GM12878 (cell line): ENCODE measurements around the gene QPRT. TPM values are rescaled to one million over a fixed set of nuclear protein-coding genes. Genes with fewer than 3 reads are reported as not detected.

Experiments
- ATAC-seq: fragments of 200-7000 bp; cut with Tn5 transposase; 3 replicates; pipeline ENCODE4 v1.9.1; 2020; ENCODE audit warnings: mild to moderate bottlenecking, moderate library complexity
- BruUV-seq: library from RNA; stranded (reverse); fragments of 400-500 nt; replicated peaks from 2 replicates; lab custom pipeline; 2021; lab: Mats Ljungman, UMichigan
- CTCF ChIA-PET: fragments of 300-600 bp; sonication (Branson Sonifier 250); formaldehyde crosslinking; extraction: SDS; loops from one replicate; lab custom pipeline; 2021; ENCODE audit warnings: inconsistent platforms; lab: Yijun Ruan, JAX
- POLR2A ChIA-PET: fragments of 350-600 bp; formaldehyde crosslinking; extraction: SDS; loops from one replicate; lab custom pipeline; 2021; ENCODE audit warnings: inconsistent platforms; lab: Charles Lee
- RAD21 ChIA-PET: fragments of 300-600 bp; sonication (Branson Sonifier 250); formaldehyde crosslinking; loops from one replicate; lab custom pipeline; 2023; ENCODE audit warnings: antibody characterized with exemption; ENCODE audit not compliant: unreplicated experiment; lab: Charles Lee
- SMC1A ChIA-PET: fragments of 300-600 bp; sonication (Branson Sonifier 250); formaldehyde crosslinking; loops from one replicate; lab custom pipeline; 2023; ENCODE audit not compliant: unreplicated experiment, uncharacterized antibody; lab: Charles Lee
- DNase-seq: peaks from one replicate; pipeline ENCODE4 v3.0.0-alpha.2; 2011; ENCODE audit warnings: low read depth, low spot score
- FAIRE-seq: peaks from 3 replicates; lab custom pipeline; 2011; peaks lifted over from hg19 to GRCh38; lab: Jason Lieb, UNC
- H2AFZ ChIP-seq: 2 replicates; pipeline ENCODE4 v1.6.0; 2011; ENCODE audit warnings: low read depth, low read length, control low read depth; ENCODE audit not compliant: control insufficient read depth
- H3K27ac ChIP-seq: 2 replicates; pipeline ENCODE4 v1.5.1; 2011; ENCODE audit warnings: control low read depth; ENCODE audit not compliant: control insufficient read depth, insufficient read depth
- H3K27me3 ChIP-seq, 2 experiments: replicated peaks in 1 of 2; 2 replicates each; pipeline versions ENCODE4 v1.6.0 to v1.6.1; 2011; ENCODE audit warnings: low read length in 1 of 2; ENCODE audit not compliant: control insufficient read depth in 2 of 2, insufficient read depth in 2 of 2
- H3K36me3 ChIP-seq, 2 experiments: 2 replicates each; pipeline ENCODE4 v1.5.1; 2011; ENCODE audit warnings: low read length in 1 of 2; ENCODE audit not compliant: control insufficient read depth in 2 of 2, insufficient read depth in 2 of 2
- H3K4me1 ChIP-seq: 2 replicates; pipeline ENCODE4 v1.6.1; 2011; ENCODE audit warnings: mild to moderate bottlenecking, low read length, moderate library complexity, mixed read lengths; ENCODE audit not compliant: control insufficient read depth, insufficient read depth
- H3K4me2 ChIP-seq: 2 replicates; pipeline ENCODE4 v1.6.0; 2011; ENCODE audit warnings: control low read depth; ENCODE audit not compliant: control insufficient read depth, insufficient read depth
- H3K4me3 ChIP-seq: fragments of 200-600 bp; sonication (generic); 2 replicates; pipeline ENCODE4 v1.5.1; 2016
- H3K79me2 ChIP-seq: 2 replicates; pipeline ENCODE4 v1.6.0; 2011; ENCODE audit warnings: low read length; ENCODE audit not compliant: control insufficient read depth, insufficient read depth
- H3K9ac ChIP-seq: 2 replicates; pipeline ENCODE4 v1.8.0; 2011; ENCODE audit warnings: low read length, control low read depth, mixed read lengths; ENCODE audit not compliant: control insufficient read depth, insufficient read depth
- H3K9me3 ChIP-seq: replicated peaks from 3 replicates; pipeline ENCODE4 v1.5.1; 2011; ENCODE audit warnings: mild to moderate bottlenecking, low read length; ENCODE audit not compliant: control insufficient read depth, insufficient read depth
- H4K20me1 ChIP-seq: 2 replicates; pipeline ENCODE4 v1.6.0; 2011; ENCODE audit not compliant: control insufficient read depth, insufficient read depth
- CBX3 ChIP-seq: fragments of 200-600 bp; sonication (generic); IDR thresholded peaks from 2 replicates; pipeline ENCODE4 v1.6.1; 2016; ENCODE audit warnings: low read depth, borderline replicate concordance
- CHD2 ChIP-seq: IDR thresholded peaks from 2 replicates; pipeline ENCODE4 v1.6.1; 2011; ENCODE audit warnings: low read depth, low read length, improper control_type of control experiment, borderline replicate concordance
- EGR1 ChIP-seq, 2 experiments: IDR thresholded peaks; 1 replicate in 1 of 2; 2 replicates in 1 of 2; pipeline ENCODE4 v1.6.1; 2011 to 2012; ENCODE audit warnings: low read depth in 2 of 2, low read length in 2 of 2, borderline replicate concordance in 1 of 2, mild to moderate bottlenecking in 1 of 2, moderate library complexity in 1 of 2
- ETV6 ChIP-seq, 2 experiments: fragments of 450-650 bp in 1 of 2; IDR thresholded peaks in 1 of 2; conservative IDR thresholded peaks in 1 of 2; 2 replicates each; pipeline ENCODE4 v1.6.1; 2014; ENCODE audit warnings: antibody characterized with exemption in 1 of 2, borderline replicate concordance in 1 of 2, low read depth in 1 of 2, mild to moderate bottlenecking in 1 of 2, moderate library complexity in 1 of 2
- FOS ChIP-seq: IDR thresholded peaks from 3 replicates; pipeline ENCODE4 v1.6.1; 2011; ENCODE audit warnings: borderline replicate concordance; ENCODE audit not compliant: insufficient read length; ENCODE audit errors: extremely low read depth
- MEF2B ChIP-seq: fragments of 450-650 bp; IDR thresholded peaks from 2 replicates; pipeline ENCODE4 v1.6.1; 2018; ENCODE audit warnings: mild to moderate bottlenecking, moderate library complexity; ENCODE audit not compliant: partially characterized antibody, poor library complexity, severe bottlenecking
- NR2F1 ChIP-seq: fragments of 450-650 bp; conservative IDR thresholded peaks from 2 replicates; pipeline ENCODE4 v1.6.1; 2017; ENCODE audit warnings: mild to moderate bottlenecking
- RBBP5 ChIP-seq: fragments of 200-600 bp; sonication (generic); conservative IDR thresholded peaks from 2 replicates; pipeline ENCODE4 v1.6.1; 2016
- RFX5 ChIP-seq: IDR thresholded peaks from 2 replicates; pipeline ENCODE4 v1.6.1; 2011; ENCODE audit warnings: low read depth, low read length, improper control_type of control experiment
- SP1 ChIP-seq: IDR thresholded peaks from one replicate; pipeline ENCODE4 v1.6.1; 2011; ENCODE audit warnings: low read depth, low read length
- SPI1 ChIP-seq: IDR thresholded peaks from 2 replicates; pipeline ENCODE4 v1.6.1; 2011; ENCODE audit warnings: low read depth, mild to moderate bottlenecking, low read length, moderate library complexity, borderline replicate concordance; ENCODE audit not compliant: insufficient read depth
- SRF ChIP-seq, 2 experiments: IDR thresholded peaks; 2 replicates each; pipeline ENCODE4 v1.6.1; 2011; ENCODE audit warnings: low read depth in 2 of 2, low read length in 2 of 2, mild to moderate bottlenecking in 1 of 2, moderate library complexity in 1 of 2
- ZNF622 ChIP-seq: fragments of 450-650 bp; IDR thresholded peaks from 2 replicates; pipeline ENCODE4 v1.6.1; 2017; ENCODE audit warnings: mild to moderate bottlenecking, inconsistent platforms
- WGBS: methylation state at CpG from one replicate; pipeline ENCODE4 v1.1.6; 2016; ENCODE audit warnings: low lambda C conversion rate; ENCODE audit not compliant: insufficient replicate concordance, insufficient coverage; ENCODE audit errors: missing lambda C conversion rate; 5-methylcytosine and 5-hydroxymethylcytosine counted together
- in situ Hi-C: fragments of 300-500 bp; cut with MboI; formaldehyde crosslinking; loops from 9 replicates; pipeline ENCODE4 v1.14.3; 2018; ENCODE audit warnings: mixed read lengths
- intact Hi-C: fragments of 100-400 bp; cut with micrococcal nuclease; formaldehyde crosslinking; loops from one replicate; pipeline ENCODE4 v1.14.2; 2022; ENCODE audit not compliant: unreplicated experiment
- polyA plus RNA-seq, 11 experiments: library from polyadenylated mRNA; depleted of rRNA in 4 of 11; unstranded in 6 of 11; stranded (reverse) in 5 of 11; fragments of >200 nt; fragmentation: Nextera tagmentation in 4 of 11; fragmentation: Illumina TruSeq in 1 of 11; extraction: Ambion mirVana in 4 of 11; extraction: Trizol in 1 of 11; gene quantifications; 1 replicate in 1 of 11; 2 replicates in 10 of 11; pipeline versions ENCODE4 v1.2.1 to v1.2.3, GENCODE V29; 2011 to 2016; ENCODE audit warnings: inconsistent platforms in 2 of 11, missing spikeins in 2 of 11, low read depth in 1 of 11
- total RNA-seq, 4 experiments: library from RNA; depleted of rRNA in 3 of 4; stranded (reverse); fragments of >200 nt in 3 of 4; fragmentation: Illumina TruSeq in 1 of 4; extraction: Trizol in 1 of 4; gene quantifications; 2 replicates each; pipeline versions ENCODE4 v1.2.1 to v1.2.3, GENCODE V29; 2013 to 2021

The QPRT gene
- total and polyA plus RNA-seq, 10 of the 15 experiments (the other 5 are each of a cell fraction or from before 2014, with no cell fraction given): 2.7 to 43.0 (median 31.3) TPM

DNA sequence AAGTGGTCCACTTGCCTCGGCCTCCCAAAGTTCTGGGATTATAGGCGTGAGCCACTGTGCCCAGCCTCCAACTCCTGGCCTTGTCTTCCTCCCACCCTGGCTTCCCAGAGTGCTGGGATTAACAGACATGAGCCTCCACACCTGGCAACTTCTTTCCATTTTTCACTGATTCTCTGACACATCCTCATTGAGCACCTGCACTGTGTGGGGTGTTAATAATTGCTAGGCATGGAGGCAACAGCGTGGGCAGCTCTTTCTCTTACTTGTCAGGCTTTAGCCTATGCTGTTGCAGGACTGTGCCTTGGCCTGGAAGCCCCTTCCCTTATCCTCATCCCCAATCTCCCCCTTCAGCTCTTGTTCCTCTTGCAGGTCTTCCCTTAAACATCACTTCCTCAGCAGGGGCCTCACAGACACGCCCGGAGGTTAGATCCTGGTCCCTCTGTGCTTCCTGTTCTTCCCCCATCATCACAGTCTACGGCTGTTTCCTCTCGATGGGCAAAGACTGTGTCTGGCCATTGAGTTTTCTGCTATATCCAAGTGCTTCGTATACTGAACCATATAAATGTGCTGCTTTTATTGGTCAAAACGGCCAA lies 7.9 kb downstream of the QPRT start:
- Histone ChIP-seq H3K36me3 (peaks cover 0 to 2% of the 10 kb centered on the region in 2 experiments; a peak in 3 of 4 replicates), H4K20me1 (no peaks in the 10 kb centered on the region), H3K4me1 (peaks cover 23% of the 10 kb centered on the region), H3K79me2 (peaks cover 4% of the 10 kb centered on the region), H3K27me3 (no peaks in the 10 kb centered on the region), H3K27ac (no peak overlapping the region), H3K4me3 (no peak overlapping the region), H3K9me3 (no peaks in the 10 kb centered on the region; the same call in 2 of the 3 replicates), H3K4me2 (peak overlapping the region; percentile 26; the same call in 1 of the 2 replicates), H3K9ac (no peak overlapping the region), H2AFZ (no peak overlapping the region)
- intact Hi-C loops: no loop called here
- FAIRE-seq: peak; percentile 61
- TF ChIP-seq RBBP5: no peak
- 0 out of 2 replicates have a peak, but pooled peaks have one; percentile 11 for TF ChIP-seq SPI1
- RAD21 ChIA-PET: interaction anchor here (1.2 to 1.7 kb wide), 3 partner anchors 22 to 46 kb away, joined by 4 to 7 read pairs (median 6); partner anchors contain the start of gene SPN
- 63% methylated on average over 9 of the region's 9 CpGs for WGBS
- no peak for DNase-seq
- SMC1A ChIA-PET: interaction anchor here (0.5 to 1.3 kb wide), 5 partner anchors 8 to 47 kb away, joined by 3 to 4 read pairs (median 3); partner anchors contain the start of gene QPRT
- POLR2A ChIA-PET: interaction anchor here (0.5 to 2.0 kb wide), 8 partner anchors 11 to 51 kb away, joined by 3 to 9 read pairs (median 4); partner anchors contain the start of gene SPN
- in situ Hi-C loops: no loop called here
- peak; percentile 55 for ATAC-seq
- CTCF ChIA-PET: interaction anchor here (0.5 to 2.5 kb wide), 5 partner anchors 9 to 179 kb away, joined by 3 to 6 read pairs (median 3); no protein-coding TSS in a partner anchor
- no TSS peak for BruUV-seq

DNA sequence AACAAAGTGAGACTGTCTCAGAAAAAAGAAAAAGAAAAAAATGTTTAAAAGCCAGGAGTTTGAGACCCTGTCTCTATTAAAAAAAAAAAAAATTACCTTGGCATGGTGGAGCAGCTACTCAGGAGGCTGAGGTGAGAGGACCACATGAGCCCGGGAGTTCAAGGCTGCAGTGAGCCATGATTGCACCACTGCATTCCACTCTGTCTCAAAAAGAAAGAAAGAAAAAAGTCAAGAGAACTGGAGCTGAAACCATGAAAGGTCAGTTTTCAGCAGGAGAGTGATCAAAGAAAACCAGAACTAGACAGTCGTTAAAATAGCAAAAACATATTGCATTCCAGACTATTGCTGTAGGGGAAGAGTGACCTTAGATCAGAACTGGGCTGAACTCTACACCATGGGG lies 8.8 kb downstream of the QPRT start:
- DNase-seq: no peak
- no peaks in the 10 kb centered on the region; the same call in 2 of the 3 replicates for H3K9me3 ChIP-seq
- H3K4me2 ChIP-seq: no peak overlapping the region
- FAIRE-seq: no peak
- BruUV-seq: TSS peak; percentile 39
- RAD21 ChIA-PET: interaction anchor here (1.1 to 1.7 kb wide), 3 partner anchors 23 to 47 kb away, joined by 3 to 6 read pairs (median 4); no protein-coding TSS in a partner anchor
- no peak overlapping the region for H2AFZ ChIP-seq
- no peaks in the 10 kb centered on the region for H4K20me1 ChIP-seq
- POLR2A ChIA-PET: interaction anchor here (0.6 to 2.0 kb wide), 6 partner anchors 9 to 50 kb away, joined by 3 to 9 read pairs (median 4); partner anchors contain the start of genes QPRT and SPN
- H3K79me2 ChIP-seq: peaks cover 6% of the 10 kb centered on the region
- SMC1A ChIA-PET: interaction anchor here (0.7 to 2.5 kb wide), 9 partner anchors 8 to 46 kb away, joined by 3 to 10 read pairs (median 3); partner anchors contain the start of genes QPRT and SPN
- no peak overlapping the region for H3K4me3 ChIP-seq
- no peaks in the 10 kb centered on the region for H3K27me3 ChIP-seq
- intact Hi-C loops (no loop called here), in situ Hi-C loops (no loop called here)
- H3K36me3 ChIP-seq: peaks cover 0 to 2% of the 10 kb centered on the region in 2 experiments; a peak in 3 of 4 replicates
- CTCF ChIA-PET: interaction anchor here (0.5 to 1.6 kb wide), 5 partner anchors 8 to 178 kb away, joined by 3 to 8 read pairs (median 3); partner anchors contain the start of gene QPRT
- ATAC-seq: no peak
- H3K4me1 ChIP-seq: peaks cover 23% of the 10 kb centered on the region
- H3K9ac ChIP-seq: no peak overlapping the region
- 0 out of 2 replicates have a peak overlapping the region, but pooled peaks have one; percentile 18 for H3K27ac ChIP-seq
- WGBS: 18% methylated on average over 2 of the region's 2 CpGs
- TF ChIP-seq CBX3 (no peak), SP1 (no peak), RFX5 (no peak), SRF (IDR thresholded peaks at IDR 0.05; ENCODE audit: low read depth in 2 of 2, low read length in 2 of 2) (no peak), EGR1 (IDR thresholded peaks at IDR 0.05; ENCODE audit: borderline replicate concordance in 1 of 2, low read depth in 2 of 2, low read length in 2 of 2) (no peak), MEF2B (no peak), CHD2 (no peak), ETV6 (conservative IDR thresholded peaks at IDR 0.05 in 1 of 2, IDR thresholded peaks at IDR 0.05 in 1 of 2; ENCODE audit: borderline replicate concordance in 1 of 2, low read depth in 1 of 2) (no peak), FOS (no peak), ZNF622 (no peak), NR2F1 (no peak)
